Measurements from ENCODE around the gene PCDHB1.

PCDHB1 gene

GRCh38 chr5:141105350-141105749 lies 54.2 kb downstream of the PCDHB1 start:
- TF ChIP-seq EZH2 (IDR thresholded peaks at IDR 0.05; ENCODE audit: borderline replicate concordance, low read depth, low read length, severe bottlenecking), result no peak
- TF ChIP-seq CTCF (IDR thresholded peaks at IDR 0.05; ENCODE audit: borderline replicate concordance, extremely low read depth, low read length, poor library complexity, severe bottlenecking), result no peak
- no peaks in the 10 kb centered on the region for H3K4me1 ChIP-seq (ENCODE audit: insufficient read depth, low read length)
- no peak for DNase-seq

More at GRCh38 chr5:141105350-141105749, 54.2 kb downstream of the PCDHB1 start:
- Histone ChIP-seq H3K9ac (ENCODE audit: low read depth, low read length) (no peak overlapping the region), H3K4me3 (ENCODE audit: low read depth in 1 of 2, low read length in 2 of 2) (no peak overlapping the region), H3K79me2 (ENCODE audit: insufficient read depth, low read length) (no peaks in the 10 kb centered on the region), H3K27me3 (ENCODE audit: insufficient read depth, low read length, poor library complexity) (no peaks in the 10 kb centered on the region), H4K20me1 (ENCODE audit: insufficient read depth, low read length) (no peaks in the 10 kb centered on the region), H3K27ac (ENCODE audit: low read length) (no peak overlapping the region), H3K9me3 (ENCODE audit: insufficient read depth, low read length, severe bottlenecking) (no peaks in the 10 kb centered on the region), H3K36me3 (ENCODE audit: insufficient read depth, low read length) (no peaks in the 10 kb centered on the region), H2AFZ (ENCODE audit: low read depth, low read length) (no peak overlapping the region), H3K4me2 (ENCODE audit: insufficient read depth, low read length) (no peak overlapping the region)
- no peak for ATAC-seq (ENCODE audit: insufficient read depth, low read depth)
